Vagina (tissue), 2 donors: ENCODE measurements around the gene JAKMIP1. TPM values are rescaled to one million over a fixed set of nuclear protein-coding genes. Genes with fewer than 3 reads are reported as not detected.

Source experiments
- DNase-seq, 2 donors: peaks; one replicate each; pipeline ENCODE4 v3.0.0-alpha.2; 2017; ENCODE audit errors: extremely low spot score in 2 of 2
- H3K27ac ChIP-seq: fragments of 200-600 bp; sonication (generic); one replicate; pipeline ENCODE4 v1.5.1; 2019
- H3K27me3 ChIP-seq: fragments of 200-600 bp; sonication (generic); one replicate; pipeline ENCODE4 v1.5.1; 2019
- H3K36me3 ChIP-seq, 2 donors: fragments of 200-600 bp; sonication (generic); one replicate each; pipeline ENCODE4 v1.5.1; 2017 to 2019
- H3K4me1 ChIP-seq: fragments of 200-600 bp; sonication (generic); one replicate; pipeline ENCODE4 v1.5.1; 2019
- H3K4me3 ChIP-seq, 2 donors: fragments of 200-600 bp; sonication (generic); 1 replicate in 1 of 2; 2 replicates in 1 of 2; pipeline ENCODE4 v1.5.1; 2016 to 2019
- H3K9me3 ChIP-seq: fragments of 200-600 bp; sonication (generic); one replicate; pipeline ENCODE4 v1.5.1; 2019
- CTCF ChIP-seq, 3 experiments: fragments of 450-650 bp in 2 of 3; fragments of 200-600 bp in 1 of 3; sonication (generic) in 1 of 3; IDR thresholded peaks; one replicate each; pipeline ENCODE4 v1.5.1; 2017 to 2019; ENCODE audit warnings: antibody characterized with exemption in 3 of 3, mild to moderate bottlenecking in 2 of 3, moderate library complexity in 2 of 3
- POLR2A ChIP-seq, 2 donors: fragments of 450-650 bp; IDR thresholded peaks; one replicate each; pipeline ENCODE4 v1.6.1; 2017; ENCODE audit warnings: antibody characterized with exemption in 2 of 2, mild to moderate bottlenecking in 2 of 2, moderate library complexity in 2 of 2
- POLR2AphosphoS5 ChIP-seq, 2 donors: sonication (generic); formaldehyde crosslinking; IDR thresholded peaks; one replicate each; pipeline ENCODE4 v1.9.0; 2017; ENCODE audit warnings: antibody characterized with exemption in 2 of 2, mild to moderate bottlenecking in 2 of 2, low read depth in 1 of 2; ENCODE audit not compliant: insufficient read depth in 1 of 2
- intact Hi-C: fragments of 100-400 bp; cut with DNase I; formaldehyde crosslinking; loops from one replicate; pipeline ENCODE4 v1.15.1; 2023
- total RNA-seq: library from RNA; depleted of rRNA; stranded (reverse); fragments of >200 nt; gene quantifications from one replicate; pipeline ENCODE4 v1.2.3, GENCODE V29; 2016

Gene JAKMIP1
- total RNA-seq, 1 donor from 2014 or later: 5.2 TPM

GRCh38 chr4:6229671-6230501, 29.5 kb upstream of the JAKMIP1 start:
- H3K27me3 ChIP-seq: no peaks in the 10 kb centered on the region
- no peak overlapping the region for H3K4me3 ChIP-seq
- no peaks in the 10 kb centered on the region for H3K9me3 ChIP-seq
- H3K4me1 ChIP-seq: no peaks in the 10 kb centered on the region
- no peak for DNase-seq
- TF ChIP-seq POLR2AphosphoS5 (IDR thresholded peaks at IDR 0.05; ENCODE audit: insufficient read depth in 1 of 2, low read depth in 1 of 2): no peak
- no peak for TF ChIP-seq POLR2A (IDR thresholded peaks at IDR 0.05)
- no peak for TF ChIP-seq CTCF (IDR thresholded peaks at IDR 0.05)
- H3K27ac ChIP-seq: no peak overlapping the region
- no peaks in the 10 kb centered on the region for H3K36me3 ChIP-seq
- intact Hi-C loops: no loop called here

- DNase-seq: no peak
- intact Hi-C loops: no loop called here
- Histone ChIP-seq H3K27me3 (no peaks in the 10 kb centered on the region), H3K9me3 (no peaks in the 10 kb centered on the region), H3K36me3 (no peaks in the 10 kb centered on the region), H3K27ac (no peak overlapping the region), H3K4me3 (no peak overlapping the region), H3K4me1 (no peaks in the 10 kb centered on the region)
- no peak for TF ChIP-seq CTCF (IDR thresholded peaks at IDR 0.05)
- no peak for TF ChIP-seq POLR2A (IDR thresholded peaks at IDR 0.05)
- TF ChIP-seq POLR2AphosphoS5 (IDR thresholded peaks at IDR 0.05; ENCODE audit: insufficient read depth in 1 of 2, low read depth in 1 of 2): no peak
These were observed 28.7 kb upstream of the JAKMIP1 start for GRCh38 chr4:6229095-6229494.

GRCh38 chr4:6228158-6229067, 28.1 kb upstream of the JAKMIP1 start:
- intact Hi-C loops: no loop called here
- Histone ChIP-seq H3K27ac (no peak overlapping the region), H3K36me3 (no peaks in the 10 kb centered on the region), H3K4me3 (no peak overlapping the region), H3K4me1 (no peaks in the 10 kb centered on the region), H3K27me3 (no peaks in the 10 kb centered on the region), H3K9me3 (no peaks in the 10 kb centered on the region)
- no peak for TF ChIP-seq POLR2AphosphoS5 (IDR thresholded peaks at IDR 0.05; ENCODE audit: insufficient read depth in 1 of 2, low read depth in 1 of 2)
- no peak for TF ChIP-seq POLR2A (IDR thresholded peaks at IDR 0.05)
- TF ChIP-seq CTCF (IDR thresholded peaks at IDR 0.05): no peak
- DNase-seq: no peak

GRCh38 chr4:6227412-6228157, 27.2 kb upstream of the JAKMIP1 start:
- Histone ChIP-seq H3K4me1 (no peaks in the 10 kb centered on the region), H3K36me3 (no peaks in the 10 kb centered on the region), H3K4me3 (no peak overlapping the region), H3K9me3 (no peaks in the 10 kb centered on the region), H3K27ac (no peak overlapping the region), H3K27me3 (no peaks in the 10 kb centered on the region)
- DNase-seq: no peak
- no peak for TF ChIP-seq POLR2A (IDR thresholded peaks at IDR 0.05)
- TF ChIP-seq CTCF (IDR thresholded peaks at IDR 0.05): no peak
- no peak for TF ChIP-seq POLR2AphosphoS5 (IDR thresholded peaks at IDR 0.05; ENCODE audit: insufficient read depth in 1 of 2, low read depth in 1 of 2)
- intact Hi-C loops: no loop called here
